ENCODE data around the gene PLD3. TPM values are rescaled to one million over a fixed set of nuclear protein-coding genes. Genes with fewer than 3 reads are reported as not detected.

PLD3 gene
- total RNA-seq, 1 donor from 2014 or later, result 353 TPM

GRCh38 chr19:40370997-40371801 is 22.7 kb downstream of the PLD3 start:
- DNase-seq (ENCODE audit: low spot score, unreplicated experiment), result no peak
- peaks cover 8% of the 10 kb centered on the region for H3K4me1 Mint-ChIP-seq (ENCODE audit: low read depth)
- no peak for TF ChIP-seq CTCF (IDR thresholded peaks at IDR 0.05; ENCODE audit: unreplicated experiment)
- H3K27me3 Mint-ChIP-seq, result no peaks in the 10 kb centered on the region
- H3K9me3 Mint-ChIP-seq (ENCODE audit: low read depth), result no peaks in the 10 kb centered on the region
- peaks cover 14% of the 10 kb centered on the region for H3K36me3 Mint-ChIP-seq (ENCODE audit: insufficient read depth)
- no peak overlapping the region for H3K4me3 Mint-ChIP-seq (ENCODE audit: low read depth)
- H3K27ac Mint-ChIP-seq, result no peak overlapping the region

GRCh38 chr19:40371802-40372122 is 23.3 kb downstream of the PLD3 start:
- no peak overlapping the region for H3K4me3 Mint-ChIP-seq (ENCODE audit: low read depth)
- no peak for DNase-seq (ENCODE audit: low spot score, unreplicated experiment)
- H3K27me3 Mint-ChIP-seq, result no peaks in the 10 kb centered on the region
- no peaks in the 10 kb centered on the region for H3K9me3 Mint-ChIP-seq (ENCODE audit: low read depth)
- H3K4me1 Mint-ChIP-seq (ENCODE audit: low read depth), result peaks cover 4% of the 10 kb centered on the region
- H3K36me3 Mint-ChIP-seq (ENCODE audit: insufficient read depth), result peaks cover 14% of the 10 kb centered on the region
- TF ChIP-seq CTCF (IDR thresholded peaks at IDR 0.05; ENCODE audit: unreplicated experiment), result no peak
- no peak overlapping the region for H3K27ac Mint-ChIP-seq

- Mint-ChIP-seq H3K4me3 (ENCODE audit: low read depth) (no peak overlapping the region), H3K27ac (no peak overlapping the region), H3K27me3 (no peaks in the 10 kb centered on the region), H3K36me3 (ENCODE audit: insufficient read depth) (peaks cover 15% of the 10 kb centered on the region), H3K9me3 (ENCODE audit: low read depth) (no peaks in the 10 kb centered on the region), H3K4me1 (ENCODE audit: low read depth) (no peaks in the 10 kb centered on the region)
- DNase-seq (ENCODE audit: low spot score, unreplicated experiment), result no peak
- TF ChIP-seq CTCF (IDR thresholded peaks at IDR 0.05; ENCODE audit: unreplicated experiment), result no peak
Measured at GRCh38 chr19:40374084-40374483, 25.6 kb downstream of the PLD3 start.

- H3K27ac Mint-ChIP-seq, result no peak overlapping the region
- no peak overlapping the region for H3K4me3 Mint-ChIP-seq (ENCODE audit: low read depth)
- TF ChIP-seq CTCF (IDR thresholded peaks at IDR 0.05; ENCODE audit: unreplicated experiment), result no peak
- no peak for DNase-seq (ENCODE audit: low spot score, unreplicated experiment)
- no peaks in the 10 kb centered on the region for H3K9me3 Mint-ChIP-seq (ENCODE audit: low read depth)
- H3K4me1 Mint-ChIP-seq (ENCODE audit: low read depth), result no peaks in the 10 kb centered on the region
- no peaks in the 10 kb centered on the region for H3K27me3 Mint-ChIP-seq
- peaks cover 13% of the 10 kb centered on the region for H3K36me3 Mint-ChIP-seq (ENCODE audit: insufficient read depth)
Measured at GRCh38 chr19:40376286-40376862, 27.9 kb downstream of the PLD3 start.

- Mint-ChIP-seq H3K4me1 (ENCODE audit: low read depth) (no peaks in the 10 kb centered on the region), H3K9me3 (ENCODE audit: low read depth) (no peaks in the 10 kb centered on the region), H3K27me3 (no peaks in the 10 kb centered on the region), H3K36me3 (ENCODE audit: insufficient read depth) (peaks cover 13% of the 10 kb centered on the region), H3K4me3 (ENCODE audit: low read depth) (no peak overlapping the region), H3K27ac (no peak overlapping the region)
- no peak for DNase-seq (ENCODE audit: low spot score, unreplicated experiment)
- TF ChIP-seq CTCF (IDR thresholded peaks at IDR 0.05; ENCODE audit: unreplicated experiment), result no peak
Measured at GRCh38 chr19:40377876-40378385, 29.4 kb downstream of the PLD3 start.

All from progenitor cell of endocrine pancreas (in vitro differentiated cells).